ENCODE measurements around the gene MOK. TPM values are rescaled to one million over a fixed set of nuclear protein-coding genes. Genes with fewer than 3 reads are reported as not detected.

Gene MOK
- total RNA-seq, 1 experiment from 2014 or later = 2.8 TPM

DNA sequence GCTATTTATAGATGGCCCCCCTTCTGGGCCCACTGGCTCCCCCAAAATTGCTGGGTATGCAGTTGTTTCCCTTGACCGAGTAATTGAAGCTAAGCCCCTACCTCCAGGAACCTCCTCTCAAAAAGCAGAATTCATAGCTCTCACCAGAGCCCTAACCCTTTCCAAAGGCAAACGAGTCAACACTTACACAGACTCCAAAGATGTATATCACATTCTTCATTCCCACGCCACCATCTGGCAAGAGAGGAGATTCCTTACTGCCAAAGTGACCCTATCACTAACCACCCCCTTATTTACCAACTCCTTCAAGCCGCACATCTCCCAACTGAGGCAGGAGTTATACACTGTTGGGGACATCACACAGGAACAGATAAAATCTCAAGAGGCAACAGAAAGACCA lies 66.8 kb downstream of the MOK start:
- no peaks in the 10 kb centered on the region for H3K4me1 ChIP-seq (ENCODE audit: insufficient read depth, low read length)
- H4K8ac ChIP-seq (replicated peaks; ENCODE audit: insufficient read length, low read depth, low read length) = no peak overlapping the region
- no peak overlapping the region for H3K4me2 ChIP-seq (ENCODE audit: insufficient read depth, insufficient read length, low read length)
- H4K91ac ChIP-seq (ENCODE audit: insufficient read length, low read depth, low read length) = no peak overlapping the region
- H3K23me2 ChIP-seq (ENCODE audit: insufficient read length, low read depth, low read length, poor library complexity, severe bottlenecking) = no peaks in the 10 kb centered on the region
- Mint-ChIP-seq H3K4me3 (no peak overlapping the region), H3K27me3 (ENCODE audit: low read depth) (no peaks in the 10 kb centered on the region; the same call in 1 of the 2 replicates), H3K27ac (no peak overlapping the region), H3K4me1 (no peaks in the 10 kb centered on the region), H3K36me3 (ENCODE audit: insufficient read depth in 1 of 3, low read depth in 3 of 3) (peaks cover 0 to 7% (median 0%) of the 10 kb centered on the region in 3 experiments; a peak in 3 of 7 replicates), H3K9me3 (no peaks in the 10 kb centered on the region; a peak in 4 of 5 replicates)
- H3K56ac ChIP-seq (ENCODE audit: insufficient read length, low read depth, low read length) = no peak overlapping the region
- H3K4ac ChIP-seq (ENCODE audit: low read depth, low read length) = no peak overlapping the region
- no CpG with 5 or more reads among the region's 4 CpGs for WGBS (ENCODE audit: extremely low coverage, insufficient read length, low lambda C conversion rate)
- no peaks in the 10 kb centered on the region for H4K20me1 ChIP-seq (ENCODE audit: control insufficient read depth, insufficient read depth, insufficient read length)
- no peak overlapping the region for H2AK5ac ChIP-seq (ENCODE audit: insufficient read length, low read length)
- H3K27me3 ChIP-seq (ENCODE audit: insufficient read depth, low read length) = no peaks in the 10 kb centered on the region
- no peak overlapping the region for H2BK12ac ChIP-seq (ENCODE audit: insufficient read length, low read depth, low read length)
- TF ChIP-seq, protein P1, sequence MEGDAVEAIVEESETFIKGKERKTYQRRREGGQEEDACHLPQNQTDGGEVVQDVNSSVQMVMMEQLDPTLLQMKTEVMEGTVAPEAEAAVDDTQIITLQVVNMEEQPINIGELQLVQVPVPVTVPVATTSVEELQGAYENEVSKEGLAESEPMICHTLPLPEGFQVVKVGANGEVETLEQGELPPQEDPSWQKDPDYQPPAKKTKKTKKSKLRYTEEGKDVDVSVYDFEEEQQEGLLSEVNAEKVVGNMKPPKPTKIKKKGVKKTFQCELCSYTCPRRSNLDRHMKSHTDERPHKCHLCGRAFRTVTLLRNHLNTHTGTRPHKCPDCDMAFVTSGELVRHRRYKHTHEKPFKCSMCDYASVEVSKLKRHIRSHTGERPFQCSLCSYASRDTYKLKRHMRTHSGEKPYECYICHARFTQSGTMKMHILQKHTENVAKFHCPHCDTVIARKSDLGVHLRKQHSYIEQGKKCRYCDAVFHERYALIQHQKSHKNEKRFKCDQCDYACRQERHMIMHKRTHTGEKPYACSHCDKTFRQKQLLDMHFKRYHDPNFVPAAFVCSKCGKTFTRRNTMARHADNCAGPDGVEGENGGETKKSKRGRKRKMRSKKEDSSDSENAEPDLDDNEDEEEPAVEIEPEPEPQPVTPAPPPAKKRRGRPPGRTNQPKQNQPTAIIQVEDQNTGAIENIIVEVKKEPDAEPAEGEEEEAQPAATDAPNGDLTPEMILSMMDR (conservative IDR thresholded peaks at IDR 0.05) = no peak
- H2BK5ac ChIP-seq (ENCODE audit: insufficient read length, low read length) = no peak overlapping the region
- DNase-seq = no peak
- no peaks in the 10 kb centered on the region for H3K9me3 ChIP-seq (ENCODE audit: control insufficient read depth, low read depth, low read length)
- no peak overlapping the region for H3K27ac ChIP-seq (ENCODE audit: insufficient read length, low read depth, low read length)
- no peak overlapping the region for H3K18ac ChIP-seq (ENCODE audit: insufficient read length, low read depth, low read length)
- no peak overlapping the region for H2BK15ac ChIP-seq (ENCODE audit: low read depth, low read length)
- H2BK20ac ChIP-seq (ENCODE audit: low read depth, low read length, poor library complexity, severe bottlenecking) = no peak overlapping the region
- H3K14ac ChIP-seq (ENCODE audit: insufficient read depth, low read length) = no peak overlapping the region
- H3K79me2 ChIP-seq (ENCODE audit: insufficient read depth, low read length) = no peaks in the 10 kb centered on the region
- no peaks in the 10 kb centered on the region for H3K79me1 ChIP-seq (ENCODE audit: insufficient read depth, low read depth, low read length, poor library complexity, severe bottlenecking)
- no peak overlapping the region for H3T11ph ChIP-seq (ENCODE audit: low read length)
- H3K23ac ChIP-seq (ENCODE audit: insufficient read length, low read depth, low read length) = no peak overlapping the region
- H2BK120ac ChIP-seq (ENCODE audit: low read depth, low read length, poor library complexity, severe bottlenecking) = no peak overlapping the region
- H4K5ac ChIP-seq (ENCODE audit: insufficient read length, low read depth, low read length) = no peak overlapping the region
- no peak overlapping the region for H3K9ac ChIP-seq (ENCODE audit: extremely low read depth, insufficient read length, low read length)
- H2AFZ ChIP-seq (ENCODE audit: low read length) = no peak overlapping the region

Data from H9 (cell line).